Stromal cell of bone marrow (primary cell): ENCODE data around the gene RBM33.
"Not testable (repeated sequence)": the region's sequence is repeated elsewhere in the genome, so short reads cannot be mapped to it uniquely, and the experiment has no call there.

Source experiments
- DNase-seq: peaks from one replicate; pipeline ENCODE4 v3.0.0-alpha.2; 2012; ENCODE audit warnings: low read depth

RBM33 gene

GRCh38 chr7:155644178-155644970, at the start of gene RBM33:
Gene RBM33 (plus strand): TSS chr7:155644661. CDS start chr7:155644877, 216 bp downstream.
- peak; percentile 68 for DNase-seq

GRCh38 chr7:155594961-155595366, 49.5 kb upstream of the RBM33 start:
- DNase-seq = no peak

- DNase-seq = no peak
Measured at GRCh38 chr7:155597753-155598140, 46.7 kb upstream of the RBM33 start.

- DNase-seq = peak; percentile 31
Measured at GRCh38 chr7:155598810-155599210, 45.7 kb upstream of the RBM33 start.

GRCh38 chr7:155602156-155602555, 42.3 kb upstream of the RBM33 start:
- DNase-seq = no peak

- no peak for DNase-seq
Measured at GRCh38 chr7:155602750-155603149, 41.7 kb upstream of the RBM33 start.

GRCh38 chr7:155603205-155603857, 41.1 kb upstream of the RBM33 start:
- no peak for DNase-seq

GRCh38 chr7:155603858-155604503, 40.5 kb upstream of the RBM33 start:
- no peak for DNase-seq

- DNase-seq = no peak
Measured at GRCh38 chr7:155604504-155604997, 39.9 kb upstream of the RBM33 start.

- DNase-seq = no peak
Measured at GRCh38 chr7:155609185-155609584, 35.3 kb upstream of the RBM33 start.

GRCh38 chr7:155610633-155611193, 33.7 kb upstream of the RBM33 start:
- DNase-seq = no peak

- DNase-seq = no peak
Measured at GRCh38 chr7:155611808-155612447, 32.5 kb upstream of the RBM33 start.

- DNase-seq = no peak
Measured at GRCh38 chr7:155612658-155613057, 31.8 kb upstream of the RBM33 start.

- not testable (repeated sequence) for DNase-seq
Measured at GRCh38 chr7:155615085-155615484, 29.4 kb upstream of the RBM33 start.

- DNase-seq = peak; percentile 3
Measured at GRCh38 chr7:155618708-155619633, 25.5 kb upstream of the RBM33 start.

- DNase-seq = no peak
Measured at GRCh38 chr7:155619634-155620271, 24.7 kb upstream of the RBM33 start.

GRCh38 chr7:155620497-155620896, 24.0 kb upstream of the RBM33 start:
- DNase-seq = no peak

GRCh38 chr7:155621418-155621980, 23.0 kb upstream of the RBM33 start:
- DNase-seq = no peak

- DNase-seq = no peak
Measured at GRCh38 chr7:155624412-155624811, 20.0 kb upstream of the RBM33 start.

- no peak for DNase-seq
Measured at GRCh38 chr7:155625557-155625956, 18.9 kb upstream of the RBM33 start.
